ENCODE measurements around the gene ADGRL2.

The ADGRL2 gene

GRCh38 chr1:81781749-81782148, 19.0 kb upstream of the ADGRL2 start:
- H3K4me1 ChIP-seq (ENCODE audit: control insufficient read depth, insufficient read depth, low read length, poor library complexity, severe bottlenecking) = no peaks in the 10 kb centered on the region
- DNase-seq = no peak
- no peak overlapping the region for H3K27ac ChIP-seq (ENCODE audit: insufficient read depth, low read length, poor library complexity, severe bottlenecking)
- no peaks in the 10 kb centered on the region for H3K27me3 ChIP-seq (replicated peaks; ENCODE audit: control insufficient read depth, insufficient read depth, low read length, poor library complexity, severe bottlenecking)
- no peaks in the 10 kb centered on the region for H3K36me3 ChIP-seq (ENCODE audit: control insufficient read depth, insufficient read depth, low read length)
- no peak overlapping the region for H3K4me3 ChIP-seq (ENCODE audit: insufficient read depth, low read depth, low read length, poor library complexity, severe bottlenecking)
- H3K9me3 ChIP-seq (ENCODE audit: control insufficient read depth, low read length) = no peaks in the 10 kb centered on the region

GRCh38 chr1:81792184-81792583, 8.6 kb upstream of the ADGRL2 start:
- no peak overlapping the region for H3K4me3 ChIP-seq (ENCODE audit: insufficient read depth, low read depth, low read length, poor library complexity, severe bottlenecking)
- DNase-seq = no peak
- H3K27me3 ChIP-seq (replicated peaks; ENCODE audit: control insufficient read depth, insufficient read depth, low read length, poor library complexity, severe bottlenecking) = no peaks in the 10 kb centered on the region
- H3K36me3 ChIP-seq (ENCODE audit: control insufficient read depth, insufficient read depth, low read length) = no peaks in the 10 kb centered on the region
- no peaks in the 10 kb centered on the region for H3K4me1 ChIP-seq (ENCODE audit: control insufficient read depth, insufficient read depth, low read length, poor library complexity, severe bottlenecking)
- no peak overlapping the region for H3K27ac ChIP-seq (ENCODE audit: insufficient read depth, low read length, poor library complexity, severe bottlenecking)
- no peaks in the 10 kb centered on the region for H3K9me3 ChIP-seq (ENCODE audit: control insufficient read depth, low read length)

DNA sequence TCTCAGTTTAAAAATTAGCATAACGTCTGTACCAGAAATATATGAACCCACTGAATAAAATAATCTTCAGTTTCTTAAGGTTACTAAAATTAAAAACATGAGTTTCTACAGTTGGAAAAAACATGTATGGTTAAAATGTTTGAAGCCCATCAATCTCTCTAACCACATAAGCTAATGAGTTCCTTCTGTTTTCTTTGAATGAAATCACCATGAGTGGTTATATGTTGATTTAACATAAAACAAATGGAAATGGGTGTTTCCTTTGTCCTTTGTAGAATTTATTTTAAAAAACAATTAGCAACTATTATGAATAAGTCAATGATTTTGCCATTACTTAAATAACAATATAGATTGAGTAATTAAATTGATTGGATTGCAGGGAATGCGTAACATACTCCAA, 3.0 kb upstream of the ADGRL2 start:
- Histone ChIP-seq H3K4me1 (ENCODE audit: control insufficient read depth, insufficient read depth, low read length, poor library complexity, severe bottlenecking) (no peaks in the 10 kb centered on the region), H3K36me3 (ENCODE audit: control insufficient read depth, insufficient read depth, low read length) (no peaks in the 10 kb centered on the region), H3K4me3 (ENCODE audit: insufficient read depth, low read depth, low read length, poor library complexity, severe bottlenecking) (no peak overlapping the region), H3K27ac (ENCODE audit: insufficient read depth, low read length, poor library complexity, severe bottlenecking) (no peak overlapping the region), H3K9me3 (ENCODE audit: control insufficient read depth, low read length) (no peaks in the 10 kb centered on the region), H3K27me3 (replicated peaks; ENCODE audit: control insufficient read depth, insufficient read depth, low read length, poor library complexity, severe bottlenecking) (peaks cover 8% of the 10 kb centered on the region)
- no peak for DNase-seq

GRCh38 chr1:81799939-81800694, 617 bp upstream of the ADGRL2 start:
- peaks cover 8% of the 10 kb centered on the region for H3K27me3 ChIP-seq (replicated peaks; ENCODE audit: control insufficient read depth, insufficient read depth, low read length, poor library complexity, severe bottlenecking)
- H3K9me3 ChIP-seq (ENCODE audit: control insufficient read depth, low read length) = no peaks in the 10 kb centered on the region
- no peak overlapping the region for H3K27ac ChIP-seq (ENCODE audit: insufficient read depth, low read length, poor library complexity, severe bottlenecking)
- H3K4me3 ChIP-seq (ENCODE audit: insufficient read depth, low read depth, low read length, poor library complexity, severe bottlenecking) = no peak overlapping the region
- no peaks in the 10 kb centered on the region for H3K36me3 ChIP-seq (ENCODE audit: control insufficient read depth, insufficient read depth, low read length)
- no peaks in the 10 kb centered on the region for H3K4me1 ChIP-seq (ENCODE audit: control insufficient read depth, insufficient read depth, low read length, poor library complexity, severe bottlenecking)
- no peak for DNase-seq

GRCh38 chr1:81801651-81802456, 1.1 kb downstream of the ADGRL2 start:
- Histone ChIP-seq H3K9me3 (ENCODE audit: control insufficient read depth, low read length) (no peaks in the 10 kb centered on the region), H3K36me3 (ENCODE audit: control insufficient read depth, insufficient read depth, low read length) (no peaks in the 10 kb centered on the region), H3K4me3 (ENCODE audit: insufficient read depth, low read depth, low read length, poor library complexity, severe bottlenecking) (no peak overlapping the region), H3K27ac (ENCODE audit: insufficient read depth, low read length, poor library complexity, severe bottlenecking) (no peak overlapping the region), H3K27me3 (replicated peaks; ENCODE audit: control insufficient read depth, insufficient read depth, low read length, poor library complexity, severe bottlenecking) (peaks cover 8% of the 10 kb centered on the region), H3K4me1 (ENCODE audit: control insufficient read depth, insufficient read depth, low read length, poor library complexity, severe bottlenecking) (no peaks in the 10 kb centered on the region)
- DNase-seq = no peak

DNA sequence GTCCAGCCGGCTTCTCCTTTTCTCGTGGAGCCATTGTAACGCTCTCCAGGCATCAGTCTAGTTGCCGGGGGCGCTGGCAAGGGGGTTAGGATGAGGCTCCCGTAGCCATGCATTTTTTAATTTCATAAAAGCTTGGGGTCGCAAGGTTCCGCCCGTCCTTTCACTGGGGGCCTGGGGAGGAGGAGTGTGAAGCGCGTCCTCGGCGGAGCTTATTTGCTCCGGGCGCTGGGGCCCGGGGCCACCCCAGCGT, 1.6 kb downstream of the ADGRL2 start:
- Histone ChIP-seq H3K27me3 (replicated peaks; ENCODE audit: control insufficient read depth, insufficient read depth, low read length, poor library complexity, severe bottlenecking) (peaks cover 8% of the 10 kb centered on the region), H3K4me1 (ENCODE audit: control insufficient read depth, insufficient read depth, low read length, poor library complexity, severe bottlenecking) (no peaks in the 10 kb centered on the region), H3K9me3 (ENCODE audit: control insufficient read depth, low read length) (no peaks in the 10 kb centered on the region), H3K36me3 (ENCODE audit: control insufficient read depth, insufficient read depth, low read length) (no peaks in the 10 kb centered on the region), H3K27ac (ENCODE audit: insufficient read depth, low read length, poor library complexity, severe bottlenecking) (no peak overlapping the region), H3K4me3 (ENCODE audit: insufficient read depth, low read depth, low read length, poor library complexity, severe bottlenecking) (no peak overlapping the region)
- DNase-seq = no peak

DNA sequence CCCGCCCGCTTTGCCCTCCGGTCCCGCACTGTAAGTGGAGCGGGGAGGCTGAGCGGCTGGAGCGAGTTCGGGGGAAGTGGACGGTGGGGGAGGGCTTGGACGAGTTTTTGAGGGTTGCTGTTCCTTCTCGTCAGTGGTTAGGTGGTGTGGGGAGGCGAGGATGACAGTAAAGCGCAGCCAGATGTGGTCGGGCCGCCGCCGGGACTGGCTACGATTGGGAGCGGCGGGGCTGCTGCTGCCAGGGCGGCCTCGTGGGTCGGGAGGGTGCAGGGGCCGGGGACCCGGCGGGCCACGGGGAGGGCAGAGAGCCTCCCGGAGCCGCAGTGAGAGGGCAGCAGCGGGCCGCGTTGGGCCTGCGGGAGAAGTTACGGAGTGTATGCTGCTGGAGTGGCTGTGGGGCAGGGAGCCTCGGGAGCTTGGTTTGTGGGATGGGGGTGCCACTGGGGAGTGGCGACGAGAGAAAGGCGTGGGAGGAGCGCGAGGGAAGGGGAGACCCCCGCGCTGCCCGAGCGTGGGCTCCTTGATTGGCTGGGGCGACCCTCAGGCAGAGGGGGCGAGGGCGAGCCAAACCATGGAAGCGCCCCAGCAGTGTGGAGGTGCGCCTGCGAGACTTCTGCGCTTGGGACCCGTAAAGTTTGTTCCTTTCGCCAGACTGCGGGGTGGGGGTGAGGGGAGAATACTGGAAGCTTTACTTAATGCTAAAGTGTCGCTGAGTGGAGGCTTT, 2.1 kb downstream of the ADGRL2 start:
- H3K27ac ChIP-seq (ENCODE audit: insufficient read depth, low read length, poor library complexity, severe bottlenecking) = no peak overlapping the region
- DNase-seq = no peak
- no peaks in the 10 kb centered on the region for H3K4me1 ChIP-seq (ENCODE audit: control insufficient read depth, insufficient read depth, low read length, poor library complexity, severe bottlenecking)
- H3K9me3 ChIP-seq (ENCODE audit: control insufficient read depth, low read length) = no peaks in the 10 kb centered on the region
- H3K4me3 ChIP-seq (ENCODE audit: insufficient read depth, low read depth, low read length, poor library complexity, severe bottlenecking) = no peak overlapping the region
- H3K27me3 ChIP-seq (replicated peaks; ENCODE audit: control insufficient read depth, insufficient read depth, low read length, poor library complexity, severe bottlenecking) = peaks cover 8% of the 10 kb centered on the region
- H3K36me3 ChIP-seq (ENCODE audit: control insufficient read depth, insufficient read depth, low read length) = no peaks in the 10 kb centered on the region

DNA sequence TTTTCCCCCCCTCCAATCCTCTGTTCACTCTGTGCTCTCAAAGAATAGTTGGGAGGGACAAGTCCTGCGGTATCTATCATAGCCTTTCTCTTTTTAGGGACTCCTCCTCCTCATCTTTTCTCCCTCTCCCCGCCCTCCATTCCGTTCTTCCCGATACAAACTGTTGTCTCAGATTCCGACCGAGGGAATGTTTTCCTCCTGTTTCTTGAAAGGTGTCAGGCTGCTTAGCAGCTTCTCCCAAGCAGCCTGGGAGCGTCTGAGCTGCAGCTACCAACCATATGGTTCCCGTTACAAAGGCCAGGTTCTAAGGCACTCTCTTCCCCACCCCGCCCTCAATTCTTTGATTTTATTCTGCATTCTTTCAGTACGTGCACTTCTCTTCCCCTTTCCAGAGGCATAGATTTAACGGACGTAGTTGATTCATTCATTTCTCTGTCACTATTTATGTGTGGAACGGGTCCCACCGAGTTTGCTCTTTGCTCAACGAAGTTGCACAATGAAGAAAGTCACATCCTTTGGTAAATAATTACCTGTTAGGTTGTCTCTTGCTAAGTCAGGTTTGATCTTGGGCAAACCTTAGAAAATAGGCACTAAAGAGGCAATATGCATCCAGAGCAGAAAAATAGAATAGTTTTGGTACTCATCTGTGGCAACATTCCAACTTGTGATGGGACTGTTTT, 2.8 kb downstream of the ADGRL2 start:
- Histone ChIP-seq H3K27me3 (replicated peaks; ENCODE audit: control insufficient read depth, insufficient read depth, low read length, poor library complexity, severe bottlenecking) (peaks cover 8% of the 10 kb centered on the region), H3K27ac (ENCODE audit: insufficient read depth, low read length, poor library complexity, severe bottlenecking) (no peak overlapping the region), H3K4me1 (ENCODE audit: control insufficient read depth, insufficient read depth, low read length, poor library complexity, severe bottlenecking) (no peaks in the 10 kb centered on the region), H3K9me3 (ENCODE audit: control insufficient read depth, low read length) (no peaks in the 10 kb centered on the region), H3K4me3 (ENCODE audit: insufficient read depth, low read depth, low read length, poor library complexity, severe bottlenecking) (no peak overlapping the region), H3K36me3 (ENCODE audit: control insufficient read depth, insufficient read depth, low read length) (no peaks in the 10 kb centered on the region)
- DNase-seq = no peak

- H3K4me1 ChIP-seq (ENCODE audit: control insufficient read depth, insufficient read depth, low read length, poor library complexity, severe bottlenecking) = no peaks in the 10 kb centered on the region
- H3K9me3 ChIP-seq (ENCODE audit: control insufficient read depth, low read length) = no peaks in the 10 kb centered on the region
- no peak for DNase-seq
- H3K27me3 ChIP-seq (replicated peaks; ENCODE audit: control insufficient read depth, insufficient read depth, low read length, poor library complexity, severe bottlenecking) = peaks cover 8% of the 10 kb centered on the region
- no peaks in the 10 kb centered on the region for H3K36me3 ChIP-seq (ENCODE audit: control insufficient read depth, insufficient read depth, low read length)
- no peak overlapping the region for H3K27ac ChIP-seq (ENCODE audit: insufficient read depth, low read length, poor library complexity, severe bottlenecking)
- no peak overlapping the region for H3K4me3 ChIP-seq (ENCODE audit: insufficient read depth, low read depth, low read length, poor library complexity, severe bottlenecking)
Measured at GRCh38 chr1:81804312-81804711, 3.6 kb downstream of the ADGRL2 start.
